ENCODE results near the gene NCOA5. TPM values are rescaled to one million over a fixed set of nuclear protein-coding genes. Genes with fewer than 3 reads are reported as not detected.
A peak's percentile ranks its signal among the peaks of the same experiment; 100 is the strongest.

Gene NCOA5
- total RNA-seq, 1 experiment from 2014 or later, result 30.0 TPM

DNA sequence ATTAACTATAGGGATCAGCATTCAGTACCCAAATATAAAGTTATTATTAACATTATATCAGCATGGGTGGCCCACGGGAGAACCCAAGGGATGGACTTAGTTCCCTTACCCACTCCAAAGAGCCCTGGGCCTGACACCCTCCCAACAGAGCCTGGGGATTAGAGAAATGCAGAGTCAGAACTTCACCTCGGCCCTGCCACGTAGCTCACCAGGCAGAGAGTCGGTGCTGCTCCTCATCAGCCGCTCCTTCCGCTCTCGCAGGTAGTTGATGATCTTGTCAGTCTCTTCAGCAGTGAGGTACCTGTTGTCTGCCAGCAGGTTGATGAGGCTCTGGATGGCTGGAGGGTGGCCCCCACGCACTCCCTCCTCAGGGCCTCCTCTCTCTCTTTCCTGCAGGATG, 26.6 kb downstream of the NCOA5 start:
- DNase-seq (ENCODE audit: low read depth), result no peak

- DNase-seq (ENCODE audit: low read depth), result no peak
Measured at GRCh38 chr20:46062621-46063020, 27.1 kb downstream of the NCOA5 start.

DNA sequence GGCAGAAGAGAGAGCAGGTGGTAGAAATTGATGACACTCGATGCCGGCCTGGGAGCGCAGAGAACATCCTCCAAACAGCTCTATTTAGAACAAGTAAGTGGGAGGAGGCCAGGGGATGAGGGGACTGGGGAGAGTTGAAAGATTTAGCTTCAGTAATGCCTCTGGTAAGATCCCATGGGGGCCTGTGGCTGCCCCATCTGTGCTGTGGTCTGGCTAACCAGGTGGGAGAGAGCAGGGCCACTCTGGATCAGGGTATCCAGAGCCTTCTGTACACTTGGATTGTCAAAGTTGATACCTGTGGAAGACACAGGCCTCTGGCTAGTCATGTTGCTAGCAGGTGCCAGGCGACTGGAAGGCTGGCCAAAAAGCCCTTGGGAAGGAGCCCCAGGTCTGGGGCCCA, 27.6 kb downstream of the NCOA5 start:
- DNase-seq (ENCODE audit: low read depth), result no peak

DNA sequence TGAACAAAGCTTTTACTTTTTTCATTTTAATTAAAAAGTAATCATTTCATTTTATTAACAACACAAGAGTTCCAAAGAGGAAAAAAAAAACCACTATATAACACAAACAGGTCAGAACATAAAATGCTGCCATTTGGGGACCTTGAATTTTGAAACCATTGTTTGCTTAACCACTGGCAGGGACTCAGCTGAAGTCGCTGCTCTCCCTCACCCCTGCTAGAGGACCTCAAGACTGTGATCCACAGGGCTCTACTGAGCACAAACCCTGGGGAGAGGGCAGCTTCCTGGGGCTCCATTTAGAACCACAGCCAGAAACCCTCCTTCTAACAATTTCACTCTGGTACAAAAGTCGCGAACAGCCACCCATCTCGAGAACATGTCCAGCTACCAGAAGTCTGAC, 28.8 kb downstream of the NCOA5 start:
- DNase-seq (ENCODE audit: low read depth), result no peak

- no peak for DNase-seq (ENCODE audit: low read depth)
Measured at GRCh38 chr20:46060301-46060881, 29.4 kb downstream of the NCOA5 start.

DNA sequence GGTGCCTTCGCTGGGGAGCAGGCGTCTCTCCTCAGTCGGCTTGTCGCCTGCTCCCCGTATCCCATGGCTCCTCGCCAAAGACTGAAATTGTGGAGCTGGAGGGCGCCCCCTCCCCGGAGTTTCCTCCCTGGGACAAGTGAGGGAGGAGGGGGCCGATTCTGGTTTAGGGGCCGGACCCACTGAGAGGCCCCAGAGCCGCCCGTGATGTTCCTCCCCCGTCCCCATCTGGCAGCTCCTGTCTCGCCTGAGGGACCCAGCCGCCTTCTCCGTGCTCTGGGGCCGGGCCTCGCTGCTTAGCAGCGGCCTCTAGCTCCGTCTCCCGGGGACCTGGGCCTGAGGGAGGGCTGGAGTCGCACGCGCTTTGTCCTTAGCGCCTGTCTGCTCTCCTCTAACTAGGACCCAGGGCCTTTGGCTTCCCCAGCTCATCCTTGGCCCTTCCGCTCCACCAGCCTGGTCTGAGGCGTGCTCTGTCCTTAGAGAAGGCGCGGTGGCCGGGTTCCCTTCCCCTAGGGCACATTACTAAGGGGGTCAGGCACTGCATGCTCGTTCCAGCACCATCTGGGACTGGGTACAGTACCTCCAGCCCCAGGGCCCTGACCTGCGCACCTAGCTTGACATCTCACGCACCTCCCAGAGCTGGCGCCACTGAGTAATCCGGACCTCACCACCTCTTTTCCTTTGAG, 31.0 kb downstream of the NCOA5 start:
- no peak for DNase-seq (ENCODE audit: low read depth)

GRCh38 chr20:46057856-46058598, 31.7 kb downstream of the NCOA5 start:
- DNase-seq (ENCODE audit: low read depth), result no peak

DNA sequence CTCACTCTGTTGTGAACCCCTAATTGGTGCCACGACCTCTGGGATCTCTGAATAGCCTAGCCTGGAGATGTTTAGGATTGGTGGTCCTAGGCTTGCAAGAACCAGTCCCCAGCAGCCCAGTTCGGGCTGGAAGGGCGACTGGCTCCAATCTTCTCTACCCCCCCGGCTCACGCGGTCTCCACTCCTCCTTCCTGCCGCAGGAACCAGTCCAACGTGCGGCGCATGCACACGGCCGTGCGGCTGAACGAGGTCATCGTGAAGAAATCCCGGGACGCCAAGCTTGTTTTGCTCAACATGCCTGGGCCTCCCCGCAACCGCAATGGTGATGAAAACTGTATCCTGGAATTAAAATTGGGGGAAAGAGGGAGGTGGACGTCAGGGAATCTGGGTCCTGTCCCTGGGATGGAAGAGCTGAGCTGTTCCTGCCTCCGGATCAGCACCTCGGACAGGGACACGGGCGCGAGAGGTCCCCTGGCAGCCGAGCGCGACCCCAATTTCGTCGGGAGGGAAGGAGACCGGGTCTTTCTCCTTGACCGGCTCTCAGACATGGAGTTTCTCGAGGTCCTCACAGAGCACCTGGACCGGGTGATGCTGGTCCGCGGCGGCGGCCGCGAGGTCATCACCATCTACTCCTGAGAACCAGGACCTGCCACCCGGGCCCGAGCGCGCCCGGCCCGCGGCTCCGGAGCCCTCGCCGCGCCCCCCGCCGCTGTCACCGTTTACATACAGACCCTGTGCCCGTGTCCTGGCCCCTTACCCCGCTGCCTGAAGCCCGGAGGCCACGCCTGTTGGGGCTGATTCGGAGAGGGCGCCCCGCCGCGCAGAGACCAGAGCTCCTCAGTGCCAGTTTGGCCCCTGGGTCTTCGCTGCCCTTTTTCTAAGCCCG, 32.5 kb downstream of the NCOA5 start:
- DNase-seq (ENCODE audit: low read depth), result peak; percentile 21

DNA sequence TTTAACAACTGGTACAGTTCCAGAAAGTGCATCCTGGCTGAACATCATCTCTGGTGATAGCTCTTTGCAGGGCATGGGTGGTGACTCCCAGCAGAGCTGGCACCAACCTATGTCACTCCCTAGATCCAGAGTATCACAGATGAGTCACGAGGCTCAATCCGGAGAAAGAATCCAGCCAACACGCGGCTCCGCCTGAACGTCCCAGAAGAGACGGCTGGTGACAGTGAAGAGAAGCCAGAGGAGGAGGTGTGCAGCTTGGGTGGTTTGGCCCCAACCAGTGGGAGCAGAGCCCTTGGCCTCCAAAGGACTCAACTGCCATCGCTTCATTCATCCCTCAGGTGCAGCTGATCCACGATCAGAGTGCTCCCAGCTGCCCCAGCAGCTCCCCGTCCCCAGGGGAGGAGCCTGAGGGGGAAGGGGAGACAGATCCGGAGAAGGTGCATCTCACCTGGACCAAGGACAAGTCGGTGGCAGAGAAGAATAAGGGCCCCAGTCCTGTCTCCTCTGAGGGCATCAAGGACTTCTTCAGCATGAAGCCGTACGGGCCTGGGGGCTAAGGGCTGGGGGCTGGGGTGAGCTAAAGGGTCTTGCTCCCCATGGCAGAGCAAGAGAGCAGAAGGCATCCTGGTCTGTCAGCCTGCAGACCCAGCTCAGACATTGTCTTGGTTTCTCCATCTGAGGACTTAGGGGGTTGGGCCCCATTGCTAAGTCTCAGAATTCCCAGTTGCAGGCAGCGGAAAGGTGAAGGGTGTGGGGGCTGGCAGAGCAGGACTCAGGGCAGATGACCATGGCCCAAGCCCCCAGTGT, 33.5 kb downstream of the NCOA5 start:
- no peak for DNase-seq (ENCODE audit: low read depth)

DNA sequence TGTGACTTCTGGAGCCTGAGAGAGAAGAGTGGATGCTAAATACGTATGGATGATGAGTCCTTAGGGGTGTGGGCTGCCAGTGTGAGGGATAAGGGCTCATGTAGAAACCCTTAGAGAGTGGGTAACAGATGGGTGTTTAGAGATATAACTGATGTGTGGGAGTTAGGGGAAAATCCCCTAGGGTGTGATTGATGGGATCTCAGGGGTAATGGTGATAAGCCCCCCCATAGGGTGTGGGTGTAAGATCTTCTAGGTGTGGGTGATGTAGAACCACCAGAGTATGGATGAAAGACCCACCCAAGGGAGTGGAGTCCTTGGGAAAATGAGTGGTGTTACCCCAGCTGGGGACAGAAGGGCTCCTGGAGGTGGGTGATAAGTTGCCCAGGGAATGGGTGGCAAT, 34.5 kb downstream of the NCOA5 start:
- no peak for DNase-seq (ENCODE audit: low read depth)

DNA sequence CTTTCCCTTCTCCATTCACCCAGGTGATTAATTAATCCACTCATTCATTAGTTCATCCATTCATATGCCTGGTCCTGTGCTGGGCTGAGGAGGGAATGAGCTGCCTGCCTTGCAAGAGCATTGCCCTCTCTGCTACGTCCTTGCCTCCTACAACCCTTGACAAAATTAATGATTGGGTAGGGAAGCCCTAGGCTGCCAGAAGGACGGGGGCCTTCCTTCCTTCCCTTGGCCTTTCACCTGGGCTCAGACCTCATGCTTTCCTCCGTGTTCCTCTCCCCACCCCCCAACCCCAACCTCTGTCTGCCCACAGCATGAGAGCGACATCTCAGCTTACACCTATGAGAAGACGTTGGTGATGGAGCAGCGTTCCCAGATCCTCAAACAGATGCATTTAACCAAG, 35.2 kb downstream of the NCOA5 start:
- DNase-seq (ENCODE audit: low read depth), result no peak

- DNase-seq (ENCODE audit: low read depth), result no peak
Measured at GRCh38 chr20:46053416-46053815, 36.3 kb downstream of the NCOA5 start.

DNA sequence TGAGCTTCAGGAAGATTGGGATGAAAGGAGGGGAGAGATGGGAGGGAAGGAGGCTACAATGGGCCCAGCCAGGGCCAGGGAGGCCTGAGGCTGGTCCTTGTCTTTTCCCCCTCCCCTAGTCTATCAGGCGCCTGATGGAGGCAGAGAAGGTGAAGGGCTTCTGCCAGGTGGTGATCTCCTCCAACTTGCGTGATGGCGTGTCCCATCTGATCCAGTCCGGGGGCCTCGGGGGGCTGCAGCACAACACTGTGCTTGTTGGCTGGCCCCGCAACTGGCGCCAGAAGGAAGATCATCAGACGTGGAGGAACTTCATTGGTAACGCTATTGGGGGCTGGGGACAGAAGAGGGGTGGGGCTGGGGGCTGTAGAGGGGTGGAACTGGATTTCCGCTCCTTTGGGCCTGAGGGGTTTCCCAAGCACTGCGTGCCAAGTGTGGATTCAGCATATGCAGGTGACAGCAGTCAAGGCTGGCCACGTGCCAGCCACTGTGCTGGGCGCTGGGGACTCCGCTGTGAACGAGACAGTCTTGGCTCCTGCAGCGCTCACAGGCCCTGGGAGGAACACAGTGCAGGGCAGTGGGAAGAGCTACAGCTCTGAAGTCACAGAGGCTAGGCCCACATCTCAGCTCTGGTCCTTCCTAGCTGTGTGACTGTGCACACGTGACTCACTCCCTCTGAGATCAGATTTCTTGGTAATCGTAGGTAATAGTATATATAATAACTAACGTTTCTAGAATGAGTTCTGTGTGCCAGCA, 38.0 kb downstream of the NCOA5 start:
- DNase-seq (ENCODE audit: low read depth), result no peak

GRCh38 chr20:46050885-46051284, 38.9 kb downstream of the NCOA5 start:
- no peak for DNase-seq (ENCODE audit: low read depth)

GRCh38 chr20:46050444-46050843, 39.3 kb downstream of the NCOA5 start:
- no peak for DNase-seq (ENCODE audit: low read depth)

GRCh38 chr20:46049815-46050214, 39.9 kb downstream of the NCOA5 start:
- no peak for DNase-seq (ENCODE audit: low read depth)

DNA sequence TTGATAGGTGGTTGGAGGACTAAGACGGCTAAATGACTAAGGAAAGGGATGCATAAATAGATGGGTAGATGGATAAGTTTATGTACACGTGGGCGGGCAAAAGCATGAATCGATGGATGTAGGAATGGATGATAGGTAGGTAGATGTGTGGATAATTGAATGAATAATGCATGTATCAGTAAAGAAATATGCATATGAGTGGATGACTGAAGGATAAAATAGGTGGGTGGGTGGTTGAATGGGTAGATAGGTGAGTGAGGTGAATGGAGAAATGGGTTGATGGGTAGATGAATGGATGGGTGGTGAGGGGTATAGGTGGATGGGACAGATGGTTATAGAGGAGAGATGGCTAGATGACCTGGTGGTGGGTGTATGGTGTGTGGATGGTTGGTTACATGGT, 40.6 kb downstream of the NCOA5 start:
- DNase-seq (ENCODE audit: low read depth), result no peak

GRCh38 chr20:46047821-46048220, 41.9 kb downstream of the NCOA5 start:
- DNase-seq (ENCODE audit: low read depth), result no peak

DNA sequence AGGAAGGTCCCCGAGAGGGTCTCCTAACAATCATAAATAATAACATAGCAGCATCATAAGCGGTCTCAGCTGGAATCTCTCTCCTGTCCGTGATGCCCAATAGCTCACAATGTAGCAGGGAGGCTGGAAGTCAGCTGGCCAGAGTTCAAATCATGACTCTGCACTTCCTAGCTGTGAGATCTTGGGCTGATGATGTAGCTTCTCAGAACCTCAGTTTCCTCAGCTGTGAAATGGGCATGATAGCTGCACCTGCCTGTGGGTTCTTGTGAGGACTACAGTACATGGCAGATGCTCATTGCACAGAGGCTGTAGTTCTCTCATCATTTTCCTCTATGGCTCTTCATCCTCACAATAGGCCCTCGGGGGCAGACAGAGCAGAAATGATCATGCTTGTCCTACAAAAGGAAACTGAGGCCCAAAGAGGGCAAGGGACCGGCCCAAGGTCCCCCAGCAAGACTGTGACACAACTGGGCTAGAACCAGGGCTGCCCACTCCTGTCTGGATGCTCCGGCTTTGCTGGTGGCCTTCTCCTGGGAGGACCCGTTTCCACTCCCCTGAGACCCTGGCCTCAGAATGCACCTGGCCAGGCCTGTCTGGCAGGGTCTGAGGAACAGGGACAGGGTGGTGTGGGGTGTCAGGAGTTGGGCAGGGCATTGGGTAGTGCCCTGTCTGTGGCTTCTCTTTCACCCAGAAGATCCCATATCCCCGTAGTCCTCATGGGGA, 43.0 kb downstream of the NCOA5 start:
- DNase-seq (ENCODE audit: low read depth), result no peak

DNA sequence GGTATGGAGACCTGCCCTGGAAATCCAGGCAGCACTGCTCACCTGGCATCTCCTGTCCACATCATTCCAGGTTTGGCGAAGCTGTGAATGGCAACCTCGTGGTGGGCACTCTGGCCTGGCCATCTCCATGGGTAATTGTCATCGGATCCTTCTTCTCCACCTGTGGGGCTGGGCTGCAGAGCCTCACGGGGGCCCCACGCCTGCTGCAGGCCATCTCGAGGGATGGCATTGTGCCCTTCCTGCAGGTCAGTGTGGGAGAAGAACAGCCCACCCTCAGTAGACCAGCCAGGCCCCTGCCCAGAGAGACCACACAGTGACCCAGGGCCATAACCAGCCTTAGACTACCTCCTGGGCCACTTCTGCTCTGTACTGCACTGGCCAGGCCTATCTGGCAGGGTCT, 44.9 kb downstream of the NCOA5 start:
- DNase-seq (ENCODE audit: low read depth), result no peak
